Glutamatergic neuron (in vitro differentiated cells): ENCODE results near the gene ZNF778. TPM values are rescaled to one million over a fixed set of nuclear protein-coding genes. Genes with fewer than 3 reads are reported as not detected.
"Not testable (repeated sequence)": the region's sequence is repeated elsewhere in the genome, so short reads cannot be mapped to it uniquely, and the experiment has no call there.

Experiments
- DNase-seq: peaks from one replicate; pipeline ENCODE4 v3.0.0; 2022
- H3K27ac Mint-ChIP-seq: one replicate; pipeline ENCODE4 v1.8.0; 2020; ENCODE audit warnings: mild to moderate bottlenecking, mixed read lengths, inconsistent platforms; ENCODE audit not compliant: unreplicated experiment
- H3K27me3 Mint-ChIP-seq: one replicate; pipeline ENCODE4 v1.8.0; 2020; ENCODE audit warnings: mild to moderate bottlenecking, moderate library complexity, mixed read lengths, inconsistent platforms; ENCODE audit not compliant: unreplicated experiment
- H3K36me3 Mint-ChIP-seq: one replicate; pipeline ENCODE4 v1.8.0; 2020; ENCODE audit warnings: mild to moderate bottlenecking, mixed read lengths, inconsistent platforms; ENCODE audit not compliant: unreplicated experiment
- H3K4me1 Mint-ChIP-seq: one replicate; pipeline ENCODE4 v1.8.0; 2020; ENCODE audit warnings: mild to moderate bottlenecking, low read depth, mixed read lengths, inconsistent platforms; ENCODE audit not compliant: unreplicated experiment
- H3K4me3 Mint-ChIP-seq: one replicate; pipeline ENCODE4 v1.8.0; 2020; ENCODE audit warnings: mild to moderate bottlenecking, mixed read lengths, inconsistent platforms; ENCODE audit not compliant: unreplicated experiment
- H3K9me3 Mint-ChIP-seq: one replicate; pipeline ENCODE4 v1.8.0; 2020; ENCODE audit warnings: mild to moderate bottlenecking, moderate library complexity, mixed read lengths, inconsistent platforms; ENCODE audit not compliant: unreplicated experiment
- CTCF ChIP-seq: fragments of 200-600 bp; sonication (generic); IDR thresholded peaks from one replicate; pipeline ENCODE4 v1.5.0; 2021; ENCODE audit not compliant: partially characterized antibody, unreplicated experiment
- total RNA-seq: library from RNA; stranded (reverse); fragmentation: NEBNext Ultra II Directional; extraction: Animal tissue kit (Norgen Biotek cat#: 25700); gene quantifications from one replicate; pipeline ENCODE4 v1.2.1, GENCODE V29; 2021; ENCODE audit not compliant: unreplicated experiment

The ZNF778 gene
- total RNA-seq, 1 donor from 2014 or later = 36.2 TPM

- TF ChIP-seq CTCF = no peak
- Mint-ChIP-seq H3K27me3 (peaks cover 8% of the 10 kb centered on the region), H3K4me3 (no peak overlapping the region), H3K4me1 (peaks cover 2% of the 10 kb centered on the region), H3K36me3 (no peaks in the 10 kb centered on the region), H3K27ac (no peak overlapping the region), H3K9me3 (peaks cover 15% of the 10 kb centered on the region)
- no peak for DNase-seq
These were observed 47.5 kb downstream of the ZNF778 start for GRCh38 chr16:89264800-89265550.

- no peak overlapping the region for H3K4me3 Mint-ChIP-seq
- peaks cover 17% of the 10 kb centered on the region for H3K9me3 Mint-ChIP-seq
- no peaks in the 10 kb centered on the region for H3K36me3 Mint-ChIP-seq
- no peak overlapping the region for H3K27ac Mint-ChIP-seq
- DNase-seq = no peak
- peaks cover 8% of the 10 kb centered on the region for H3K27me3 Mint-ChIP-seq
- TF ChIP-seq CTCF = no peak
- peaks cover 2% of the 10 kb centered on the region for H3K4me1 Mint-ChIP-seq
These were observed 48.1 kb downstream of the ZNF778 start for GRCh38 chr16:89265647-89266046.

GRCh38 chr16:89266521-89267134 lies 49.1 kb downstream of the ZNF778 start:
- Mint-ChIP-seq H3K27ac (no peak overlapping the region), H3K4me3 (no peak overlapping the region), H3K4me1 (peaks cover 2% of the 10 kb centered on the region), H3K9me3 (peaks cover 19% of the 10 kb centered on the region), H3K27me3 (peaks cover 13% of the 10 kb centered on the region), H3K36me3 (no peaks in the 10 kb centered on the region)
- no peak for DNase-seq
- TF ChIP-seq CTCF = no peak

- DNase-seq, H3K4me3 Mint-ChIP-seq, H3K4me1 Mint-ChIP-seq, H3K36me3 Mint-ChIP-seq, H3K27ac Mint-ChIP-seq: not testable (repeated sequence)
- H3K9me3 Mint-ChIP-seq = peaks cover 20% of the 10 kb centered on the region
- peaks cover 14% of the 10 kb centered on the region for H3K27me3 Mint-ChIP-seq
These were observed 50.2 kb downstream of the ZNF778 start for GRCh38 chr16:89267746-89268145.

GRCh38 chr16:89268585-89268984 lies 51.1 kb downstream of the ZNF778 start:
- DNase-seq = no peak
- peaks cover 3% of the 10 kb centered on the region for H3K4me1 Mint-ChIP-seq
- peaks cover 13% of the 10 kb centered on the region for H3K27me3 Mint-ChIP-seq
- peaks cover 8% of the 10 kb centered on the region for H3K36me3 Mint-ChIP-seq
- no peak for TF ChIP-seq CTCF
- no peak overlapping the region for H3K27ac Mint-ChIP-seq
- peaks cover 27% of the 10 kb centered on the region for H3K9me3 Mint-ChIP-seq
- no peak overlapping the region for H3K4me3 Mint-ChIP-seq
